Activated T-cell treated with anti-CD3 and anti-CD28 coated beads, Interleukin-2, amount 50 U/mL, for 24 hours (primary cell): ENCODE data around the gene TUBA4B.

ENCODE experiments used
- DNase-seq: peaks from one replicate; pipeline ENCODE4 v3.0.0-alpha.2; 2020
- H3K27ac Mint-ChIP-seq: 2 replicates; pipeline ENCODE4 v1.8.0; 2020; ENCODE audit warnings: mild to moderate bottlenecking, mixed read lengths
- H3K27me3 Mint-ChIP-seq: 2 replicates; pipeline ENCODE4 v1.8.0; 2020; ENCODE audit warnings: mixed read lengths
- H3K36me3 Mint-ChIP-seq: 2 replicates; pipeline ENCODE4 v1.8.0; 2020; ENCODE audit warnings: low read depth, mixed read lengths
- H3K4me1 Mint-ChIP-seq: 2 replicates; pipeline ENCODE4 v1.8.0; 2020; ENCODE audit warnings: low read depth, mixed read lengths
- H3K4me3 Mint-ChIP-seq: 2 replicates; pipeline ENCODE4 v1.8.0; 2020; ENCODE audit warnings: mild to moderate bottlenecking, moderate library complexity, mixed read lengths
- H3K9me3 Mint-ChIP-seq: 2 replicates; pipeline ENCODE4 v1.8.0; 2020; ENCODE audit warnings: mixed read lengths

TUBA4B gene

GRCh38 chr2:219252900-219253752, at the start of gene TUBA4B:
TUBA4B (plus strand) TSS chr2:219253243; CDS start chr2:219253408, 165 bp downstream.
- Mint-ChIP-seq H3K4me3 (peak within 1 kb of the TSS; percentile 95), H3K9me3 (no peaks in the 10 kb centered on the region), H3K4me1 (peaks cover 68% of the 10 kb centered on the region), H3K36me3 (peaks cover 55% of the 10 kb centered on the region), H3K27me3 (no peaks in the 10 kb centered on the region), H3K27ac (peak within 1 kb of the TSS; percentile 99)
- DNase-seq: peak; percentile 71

GRCh38 chr2:219204425-219205164, 48.4 kb upstream of the TUBA4B start:
- peaks cover 28% of the 10 kb centered on the region for H3K36me3 Mint-ChIP-seq
- no peaks in the 10 kb centered on the region for H3K27me3 Mint-ChIP-seq
- H3K4me1 Mint-ChIP-seq: peaks cover 40% of the 10 kb centered on the region
- peaks cover 6% of the 10 kb centered on the region for H3K9me3 Mint-ChIP-seq
- no peak overlapping the region for H3K4me3 Mint-ChIP-seq
- DNase-seq: no peak
- H3K27ac Mint-ChIP-seq: no peak overlapping the region

- no peak for DNase-seq
- Mint-ChIP-seq H3K4me1 (peaks cover 42% of the 10 kb centered on the region), H3K27me3 (no peaks in the 10 kb centered on the region), H3K27ac (peak overlapping the region; percentile 98), H3K36me3 (peaks cover 33% of the 10 kb centered on the region), H3K4me3 (peak overlapping the region; percentile 27), H3K9me3 (peaks cover 6% of the 10 kb centered on the region)
Measured at GRCh38 chr2:219205165-219205538, 47.9 kb upstream of the TUBA4B start.

GRCh38 chr2:219205981-219206327, 47.1 kb upstream of the TUBA4B start:
- Mint-ChIP-seq H3K27me3 (no peaks in the 10 kb centered on the region), H3K4me3 (peak overlapping the region; percentile 92), H3K4me1 (peaks cover 42% of the 10 kb centered on the region), H3K36me3 (peaks cover 41% of the 10 kb centered on the region), H3K27ac (peak overlapping the region; percentile 98), H3K9me3 (peaks cover 6% of the 10 kb centered on the region)
- DNase-seq: no peak

- Mint-ChIP-seq H3K9me3 (peaks cover 6% of the 10 kb centered on the region), H3K27me3 (no peaks in the 10 kb centered on the region), H3K4me1 (peaks cover 46% of the 10 kb centered on the region), H3K27ac (peak within 1 kb of the TSS; percentile 98), H3K4me3 (peak within 1 kb of the TSS; percentile 92), H3K36me3 (peaks cover 47% of the 10 kb centered on the region)
- peak; percentile 97 for DNase-seq
Measured at GRCh38 chr2:219206328-219207133, 46.5 kb upstream of the TUBA4B start, which contains the start of gene ZFAND2B. ZFAND2B (plus strand) TSS chr2:219206782; CDS start chr2:219206988, 206 bp downstream.

- peaks cover 6% of the 10 kb centered on the region for H3K9me3 Mint-ChIP-seq
- peak overlapping the region; percentile 98 for H3K27ac Mint-ChIP-seq
- DNase-seq: no peak
- no peaks in the 10 kb centered on the region for H3K27me3 Mint-ChIP-seq
- H3K36me3 Mint-ChIP-seq: peaks cover 52% of the 10 kb centered on the region
- peak overlapping the region; percentile 92 for H3K4me3 Mint-ChIP-seq
- peaks cover 50% of the 10 kb centered on the region for H3K4me1 Mint-ChIP-seq
Measured at GRCh38 chr2:219207134-219207883, 45.7 kb upstream of the TUBA4B start.

- Mint-ChIP-seq H3K27me3 (no peaks in the 10 kb centered on the region), H3K36me3 (peaks cover 60% of the 10 kb centered on the region), H3K4me3 (peak overlapping the region; percentile 92), H3K4me1 (peaks cover 50% of the 10 kb centered on the region), H3K9me3 (peaks cover 6% of the 10 kb centered on the region), H3K27ac (peak overlapping the region; percentile 98)
- DNase-seq: no peak
Measured at GRCh38 chr2:219207884-219208740, 44.9 kb upstream of the TUBA4B start.

GRCh38 chr2:219209236-219210195, 43.5 kb upstream of the TUBA4B start:
- DNase-seq: no peak
- peaks cover 50% of the 10 kb centered on the region for H3K4me1 Mint-ChIP-seq
- H3K4me3 Mint-ChIP-seq: peak overlapping the region; percentile 92
- no peaks in the 10 kb centered on the region for H3K27me3 Mint-ChIP-seq
- peaks cover 74% of the 10 kb centered on the region for H3K36me3 Mint-ChIP-seq
- peaks cover under 1% of the 10 kb centered on the region for H3K9me3 Mint-ChIP-seq
- H3K27ac Mint-ChIP-seq: peak overlapping the region; percentile 98

- H3K4me3 Mint-ChIP-seq: no peak overlapping the region
- H3K4me1 Mint-ChIP-seq: peaks cover 50% of the 10 kb centered on the region
- H3K27me3 Mint-ChIP-seq: no peaks in the 10 kb centered on the region
- peaks cover 82% of the 10 kb centered on the region for H3K36me3 Mint-ChIP-seq
- H3K9me3 Mint-ChIP-seq: no peaks in the 10 kb centered on the region
- H3K27ac Mint-ChIP-seq: peak overlapping the region; percentile 98
- no peak for DNase-seq
Measured at GRCh38 chr2:219210196-219210885, 42.7 kb upstream of the TUBA4B start.

GRCh38 chr2:219210886-219211362, 42.1 kb upstream of the TUBA4B start:
- Mint-ChIP-seq H3K27ac (peak overlapping the region; percentile 79), H3K27me3 (no peaks in the 10 kb centered on the region), H3K36me3 (peaks cover 88% of the 10 kb centered on the region), H3K4me3 (no peak overlapping the region), H3K9me3 (no peaks in the 10 kb centered on the region), H3K4me1 (peaks cover 50% of the 10 kb centered on the region)
- no peak for DNase-seq

GRCh38 chr2:219213026-219213415, 40.0 kb upstream of the TUBA4B start:
- H3K4me3 Mint-ChIP-seq: no peak overlapping the region
- H3K36me3 Mint-ChIP-seq: peaks cover 90% of the 10 kb centered on the region
- no peak overlapping the region for H3K27ac Mint-ChIP-seq
- H3K9me3 Mint-ChIP-seq: no peaks in the 10 kb centered on the region
- no peak for DNase-seq
- no peaks in the 10 kb centered on the region for H3K27me3 Mint-ChIP-seq
- peaks cover 52% of the 10 kb centered on the region for H3K4me1 Mint-ChIP-seq
